LNCAP (cell line): Measurements from ENCODE around the gene SETBP1.

Experiments
- CTCF ChIP-seq: fragments of 450-650 bp; IDR thresholded peaks from 2 replicates; pipeline ENCODE4 v1.5.1; 2017; ENCODE audit warnings: mild to moderate bottlenecking

Gene SETBP1

GRCh38 chr18:45073556-45073955 lies 392.9 kb downstream of the SETBP1 start:
- no peak for TF ChIP-seq CTCF

GRCh38 chr18:45081566-45082181 lies 401.0 kb downstream of the SETBP1 start:
- no peak for TF ChIP-seq CTCF

GRCh38 chr18:45083226-45083855 lies 402.7 kb downstream of the SETBP1 start:
- TF ChIP-seq CTCF: no peak

GRCh38 chr18:45084206-45084605 lies 403.5 kb downstream of the SETBP1 start:
- TF ChIP-seq CTCF: no peak

- no peak for TF ChIP-seq CTCF
Measured at GRCh38 chr18:45085916-45086624, 405.4 kb downstream of the SETBP1 start.

- no peak for TF ChIP-seq CTCF
Measured at GRCh38 chr18:45086777-45087176, 406.1 kb downstream of the SETBP1 start.

- no peak for TF ChIP-seq CTCF
Measured at GRCh38 chr18:45090526-45091140, 409.9 kb downstream of the SETBP1 start.
